GM21381 (cell line): ENCODE data around the gene AMMECR1.

Experiments used
- ATAC-seq: cut with Tn5 transposase; IDR thresholded peaks from one replicate; pipeline ENCODE4 v1.9.1; 2021; ENCODE audit warnings: mild to moderate bottlenecking, moderate library complexity; ENCODE audit not compliant: unreplicated experiment

AMMECR1 gene

GRCh38 chrX:110214684-110215083 lies 103.2 kb downstream of the AMMECR1 start:
- no peak for ATAC-seq

GRCh38 chrX:110213183-110213582 lies 104.7 kb downstream of the AMMECR1 start:
- no peak for ATAC-seq

GRCh38 chrX:110212299-110212698 lies 105.6 kb downstream of the AMMECR1 start:
- ATAC-seq: no peak

GRCh38 chrX:110211340-110211739 lies 106.5 kb downstream of the AMMECR1 start:
- ATAC-seq: no peak

- no peak for ATAC-seq
Measured at GRCh38 chrX:110210417-110211139, 107.3 kb downstream of the AMMECR1 start.

- ATAC-seq: no peak
Measured at GRCh38 chrX:110208092-110208491, 109.8 kb downstream of the AMMECR1 start.

GRCh38 chrX:110204986-110205385 lies 112.9 kb downstream of the AMMECR1 start:
- no peak for ATAC-seq

GRCh38 chrX:110201799-110202198 lies 116.1 kb downstream of the AMMECR1 start:
- no peak for ATAC-seq

GRCh38 chrX:110194977-110195376 lies 122.9 kb downstream of the AMMECR1 start:
- no peak for ATAC-seq

- no peak for ATAC-seq
Measured at GRCh38 chrX:110192516-110192915, 125.4 kb downstream of the AMMECR1 start.

- ATAC-seq: no peak
Measured at GRCh38 chrX:110188701-110189558, 129.0 kb downstream of the AMMECR1 start.

GRCh38 chrX:110183314-110183713 lies 134.6 kb downstream of the AMMECR1 start:
- ATAC-seq: no peak

- ATAC-seq: no peak
Measured at GRCh38 chrX:110182865-110183264, 135.0 kb downstream of the AMMECR1 start.

- ATAC-seq: no peak
Measured at GRCh38 chrX:110182362-110182761, 135.5 kb downstream of the AMMECR1 start.

- no peak for ATAC-seq
Measured at GRCh38 chrX:110181459-110182137, 136.3 kb downstream of the AMMECR1 start.

- ATAC-seq: peak; percentile 84
Measured at GRCh38 chrX:110180928-110181310, 137.0 kb downstream of the AMMECR1 start.

- peak; percentile 19 for ATAC-seq
Measured at GRCh38 chrX:110180176-110180927, 137.5 kb downstream of the AMMECR1 start.

- ATAC-seq: no peak
Measured at GRCh38 chrX:110178179-110178865, 139.6 kb downstream of the AMMECR1 start.

- ATAC-seq: no peak
Measured at GRCh38 chrX:110175696-110176095, 142.2 kb downstream of the AMMECR1 start.

GRCh38 chrX:110175146-110175545 lies 142.7 kb downstream of the AMMECR1 start:
- no peak for ATAC-seq
